Measurements from ENCODE around the gene PMAIP1. TPM values are rescaled to one million over a fixed set of nuclear protein-coding genes. Genes with fewer than 3 reads are reported as not detected.
A peak's percentile ranks its signal among the peaks of the same experiment; 100 is the strongest.

Gene PMAIP1
- total RNA-seq, 4 donors from 2014 or later, result 11.8 to 34.3 (median 20.8) TPM

- DNase-seq (ENCODE audit: low spot score in 2 of 2), result no peak
- no peak overlapping the region for H3K4me3 ChIP-seq (ENCODE audit: low read depth, poor library complexity, severe bottlenecking)
- TF ChIP-seq CTCF (IDR thresholded peaks at IDR 0.05) (no peak), POLR2A (IDR thresholded peaks at IDR 0.05) (no peak)
- intact Hi-C loops (cut with DNase I; ENCODE audit: low total_unique reads), result no loop called here
- WGBS, 2 donors, result 86 to 88% methylated on average over 9 of the region's 9 CpGs
Measured at GRCh38 chr18:59897321-59897954, 2.4 kb upstream of the PMAIP1 start.

- TF ChIP-seq CTCF (IDR thresholded peaks at IDR 0.05) (no peak), POLR2A (IDR thresholded peaks at IDR 0.05) (no peak)
- 85 to 89% methylated on average over 4 of the region's 4 CpGs for WGBS, 2 donors
- intact Hi-C loops (cut with DNase I; ENCODE audit: low total_unique reads), result no loop called here
- H3K4me3 ChIP-seq (ENCODE audit: low read depth, poor library complexity, severe bottlenecking), result no peak overlapping the region
- no peak for DNase-seq (ENCODE audit: low spot score in 2 of 2)
Measured at GRCh38 chr18:59898093-59898492, 1.7 kb upstream of the PMAIP1 start.

- WGBS, 2 donors, result 58 to 66% methylated on average over 33 of the region's 33 CpGs
- DNase-seq (ENCODE audit: low spot score in 2 of 2), result no peak
- intact Hi-C loops (cut with DNase I; ENCODE audit: low total_unique reads), result no loop called here
- TF ChIP-seq CTCF (IDR thresholded peaks at IDR 0.05) (no peak), POLR2A (IDR thresholded peaks at IDR 0.05) (no peak)
- H3K4me3 ChIP-seq (ENCODE audit: low read depth, poor library complexity, severe bottlenecking), result no peak overlapping the region
Measured at GRCh38 chr18:59898609-59899297, 1.0 kb upstream of the PMAIP1 start.

- DNase-seq (ENCODE audit: low spot score in 2 of 2), result no peak
- 2 to 3% methylated on average over 38 to 46 of the region's 51 CpGs for WGBS, 2 donors
- intact Hi-C loops (cut with DNase I; ENCODE audit: low total_unique reads), result no loop called here
- TF ChIP-seq POLR2A (IDR thresholded peaks at IDR 0.05), result no peak
- no peak for TF ChIP-seq CTCF (IDR thresholded peaks at IDR 0.05)
- H3K4me3 ChIP-seq (ENCODE audit: low read depth, poor library complexity, severe bottlenecking), result peak overlapping the region; percentile 58
Measured at GRCh38 chr18:59900222-59901128, 679 bp downstream of the PMAIP1 start.

GRCh38 chr18:59902131-59902992 is 2.6 kb downstream of the PMAIP1 start:
- intact Hi-C loops (cut with DNase I; ENCODE audit: low total_unique reads), result no loop called here
- TF ChIP-seq POLR2A (IDR thresholded peaks at IDR 0.05) (no peak), CTCF (IDR thresholded peaks at IDR 0.05) (no peak)
- 55 to 60% methylated on average over 8 of the region's 8 CpGs for WGBS, 2 donors
- H3K4me3 ChIP-seq (ENCODE audit: low read depth, poor library complexity, severe bottlenecking), result no peak overlapping the region
- DNase-seq (ENCODE audit: low spot score in 2 of 2), result no peak
